Mesendoderm (in vitro differentiated cells): ENCODE data around the gene RNF2.

Source experiments
- DNase-seq: peaks from one replicate; pipeline ENCODE4 v3.0.0; 2013
- H2AK5ac ChIP-seq: 2 replicates; pipeline ENCODE4 v1.6.1; 2013; ENCODE audit warnings: low read length, inconsistent platforms
- H2BK120ac ChIP-seq: 2 replicates; pipeline ENCODE4 v1.6.1; 2013; ENCODE audit warnings: low read depth, mild to moderate bottlenecking, low read length, moderate library complexity, mixed read lengths
- H2BK15ac ChIP-seq: replicated peaks from 2 replicates; pipeline ENCODE4 v1.6.1; 2013; ENCODE audit warnings: low read depth, mild to moderate bottlenecking, moderate library complexity
- H2BK5ac ChIP-seq: 2 replicates; pipeline ENCODE4 v1.6.1; 2013; ENCODE audit warnings: low read length, inconsistent platforms
- H3K18ac ChIP-seq: 2 replicates; pipeline ENCODE4 v1.6.1; 2013; ENCODE audit warnings: mild to moderate bottlenecking, low read length, mixed read lengths
- H3K23ac ChIP-seq: one replicate; pipeline ENCODE4 v1.6.1; 2013; ENCODE audit warnings: low read length
- H3K27ac ChIP-seq: 2 replicates; pipeline ENCODE4 v1.5.1; 2013; ENCODE audit warnings: low read depth, mild to moderate bottlenecking, inconsistent platforms, low read length, moderate library complexity
- H3K27me3 ChIP-seq: 2 replicates; pipeline ENCODE4 v1.6.1; 2013; ENCODE audit warnings: low read length, control low read depth, mild to moderate bottlenecking, inconsistent platforms; ENCODE audit not compliant: insufficient read depth, poor library complexity
- H3K36me3 ChIP-seq: 2 replicates; pipeline ENCODE4 v1.6.1; 2013; ENCODE audit warnings: low read length, inconsistent platforms; ENCODE audit not compliant: control insufficient read depth, insufficient read depth
- H3K4ac ChIP-seq: one replicate; pipeline ENCODE4 v1.6.1; 2013; ENCODE audit warnings: low read depth, mild to moderate bottlenecking, low read length, moderate library complexity
- H3K4me1 ChIP-seq: 2 replicates; pipeline ENCODE4 v1.6.1; 2013; ENCODE audit warnings: low read depth, low read length, inconsistent platforms; ENCODE audit not compliant: control insufficient read depth
- H3K4me2 ChIP-seq: 2 replicates; pipeline ENCODE4 v1.6.1; 2013; ENCODE audit warnings: low read length
- H3K4me3 ChIP-seq: 2 replicates; pipeline ENCODE4 v1.5.1; 2013; ENCODE audit warnings: mild to moderate bottlenecking, low read length
- H3K56ac ChIP-seq: one replicate; pipeline ENCODE4 v1.6.1; 2013; ENCODE audit warnings: low read length
- H3K79me1 ChIP-seq: 2 replicates; pipeline ENCODE4 v1.6.1; 2013; ENCODE audit warnings: low read length, inconsistent platforms
- H3K79me2 ChIP-seq: 2 replicates; pipeline ENCODE4 v1.6.1; 2013; ENCODE audit warnings: mild to moderate bottlenecking, low read length; ENCODE audit not compliant: control insufficient read depth, insufficient read depth
- H3K9ac ChIP-seq: 2 replicates; pipeline ENCODE4 v1.6.1; 2013; ENCODE audit warnings: low read length, inconsistent platforms
- H4K5ac ChIP-seq: one replicate; pipeline ENCODE4 v1.6.1; 2013; ENCODE audit warnings: low read length
- H4K8ac ChIP-seq: one replicate; pipeline ENCODE4 v1.6.1; 2013; ENCODE audit warnings: low read depth, mild to moderate bottlenecking, control low read depth, low read length, moderate library complexity
- WGBS: extraction: QIAGEN DNeasy Blood & Tissue Kit; methylation state at CpG from one replicate; pipeline ENCODE4 v1.1.7; 2013; ENCODE audit warnings: low lambda C conversion rate, missing lambda C conversion rate; ENCODE audit not compliant: insufficient coverage; ENCODE audit errors: extremely low coverage; 5-methylcytosine and 5-hydroxymethylcytosine counted together

Gene RNF2

DNA sequence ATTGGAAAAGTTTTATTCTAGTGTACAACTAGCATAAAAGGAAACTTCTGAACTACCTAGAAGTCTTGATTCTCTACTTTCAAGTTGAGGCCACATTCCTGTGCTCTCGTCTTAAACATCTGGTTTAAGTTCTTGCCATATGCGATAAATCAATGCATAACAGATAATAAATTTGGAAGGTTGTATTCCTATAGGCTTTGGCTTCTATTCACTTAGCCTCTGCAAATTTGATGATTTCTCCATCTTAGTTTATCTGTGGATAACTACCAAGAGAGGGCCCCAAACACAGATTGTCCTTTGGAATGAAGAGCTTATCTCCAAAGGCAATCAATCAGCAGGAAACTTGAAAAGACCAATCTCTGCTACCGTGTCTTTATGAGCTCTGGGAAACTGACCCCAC lies 11.7 kb upstream of the RNF2 start:
- Histone ChIP-seq H4K8ac (no peak overlapping the region), H3K79me2 (no peaks in the 10 kb centered on the region), H4K5ac (no peak overlapping the region), H2AK5ac (no peak overlapping the region), H3K18ac (no peak overlapping the region), H3K27me3 (no peaks in the 10 kb centered on the region), H3K79me1 (no peaks in the 10 kb centered on the region), H2BK120ac (no peak overlapping the region), H3K27ac (no peak overlapping the region), H3K56ac (no peak overlapping the region), H2BK5ac (no peak overlapping the region), H2BK15ac (no peak overlapping the region), H3K4me2 (no peak overlapping the region), H3K36me3 (no peaks in the 10 kb centered on the region), H3K4ac (no peak overlapping the region), H3K4me3 (no peak overlapping the region), H3K4me1 (no peaks in the 10 kb centered on the region), H3K9ac (no peak overlapping the region), H3K23ac (no peak overlapping the region)
- WGBS, result no CpG with 5 or more reads among the region's 3 CpGs
- peak; percentile 31 for DNase-seq

DNA sequence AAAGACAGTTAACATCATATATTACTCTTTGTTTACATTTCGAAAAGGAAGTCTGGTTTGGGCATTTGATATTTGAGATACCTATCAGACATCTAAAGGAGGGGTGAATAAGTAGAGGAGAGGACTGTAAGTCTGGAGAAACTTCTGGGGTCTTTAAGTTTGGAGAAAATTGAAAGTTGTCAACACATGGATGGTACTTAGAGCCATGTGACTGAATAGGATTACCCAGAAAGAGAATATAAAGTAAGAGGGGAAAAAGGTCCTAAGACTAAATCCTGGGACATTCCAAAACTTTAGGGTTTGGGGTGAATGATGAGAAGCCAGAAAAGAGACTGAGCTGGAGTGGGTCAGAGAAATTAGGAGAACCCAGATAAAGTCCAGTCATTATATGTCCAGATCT lies 10.1 kb upstream of the RNF2 start:
- Histone ChIP-seq H3K79me1 (no peaks in the 10 kb centered on the region), H3K4me3 (no peak overlapping the region), H3K9ac (no peak overlapping the region), H3K36me3 (no peaks in the 10 kb centered on the region), H2BK15ac (no peak overlapping the region), H3K27me3 (no peaks in the 10 kb centered on the region), H3K23ac (no peak overlapping the region), H3K56ac (no peak overlapping the region), H2BK120ac (no peak overlapping the region), H3K79me2 (no peaks in the 10 kb centered on the region), H2AK5ac (no peak overlapping the region), H4K5ac (no peak overlapping the region), H3K4me1 (no peaks in the 10 kb centered on the region), H3K4me2 (no peak overlapping the region), H3K4ac (no peak overlapping the region), H4K8ac (no peak overlapping the region), H3K18ac (no peak overlapping the region), H3K27ac (no peak overlapping the region), H2BK5ac (no peak overlapping the region)
- DNase-seq, result no peak
- WGBS, result no CpG with 5 or more reads among the region's 1 CpG

DNA sequence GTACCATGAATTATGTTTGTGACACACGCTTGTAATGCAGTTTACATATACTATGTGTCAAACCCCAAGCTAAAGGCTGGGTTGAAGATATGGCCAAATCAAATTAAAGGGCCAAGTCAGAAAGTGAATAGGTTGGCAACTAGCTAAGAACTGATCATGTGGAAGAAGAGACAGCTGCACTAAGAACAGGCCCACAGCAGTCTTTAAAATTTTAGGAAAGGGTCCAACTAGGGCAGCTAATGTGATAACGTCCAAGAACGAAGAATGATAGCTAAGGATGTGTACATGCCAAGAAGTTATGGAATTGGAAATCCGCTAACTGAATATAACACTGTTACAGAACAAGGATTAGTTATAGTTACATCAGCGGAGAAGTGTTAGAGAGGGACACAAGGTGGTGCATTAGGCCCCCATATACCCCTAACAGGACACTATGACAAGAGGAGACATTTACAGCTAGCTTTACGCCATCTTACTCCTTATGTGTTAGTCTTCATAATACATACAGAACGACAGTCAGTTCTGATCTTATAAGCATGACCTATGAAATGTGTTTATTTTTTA lies 6.5 kb upstream of the RNF2 start:
- WGBS, result no CpG with 5 or more reads among the region's 7 CpGs
- Histone ChIP-seq H2AK5ac (no peak overlapping the region), H3K23ac (no peak overlapping the region), H3K79me1 (no peaks in the 10 kb centered on the region), H3K9ac (no peak overlapping the region), H3K36me3 (no peaks in the 10 kb centered on the region), H3K56ac (no peak overlapping the region), H2BK5ac (no peak overlapping the region), H2BK15ac (no peak overlapping the region), H4K5ac (no peak overlapping the region), H3K27ac (no peak overlapping the region), H3K4ac (no peak overlapping the region), H2BK120ac (no peak overlapping the region), H3K27me3 (no peaks in the 10 kb centered on the region), H3K79me2 (no peaks in the 10 kb centered on the region), H3K4me2 (no peak overlapping the region), H4K8ac (no peak overlapping the region), H3K18ac (no peak overlapping the region), H3K4me1 (no peaks in the 10 kb centered on the region), H3K4me3 (no peak overlapping the region)
- DNase-seq, result no peak

DNA sequence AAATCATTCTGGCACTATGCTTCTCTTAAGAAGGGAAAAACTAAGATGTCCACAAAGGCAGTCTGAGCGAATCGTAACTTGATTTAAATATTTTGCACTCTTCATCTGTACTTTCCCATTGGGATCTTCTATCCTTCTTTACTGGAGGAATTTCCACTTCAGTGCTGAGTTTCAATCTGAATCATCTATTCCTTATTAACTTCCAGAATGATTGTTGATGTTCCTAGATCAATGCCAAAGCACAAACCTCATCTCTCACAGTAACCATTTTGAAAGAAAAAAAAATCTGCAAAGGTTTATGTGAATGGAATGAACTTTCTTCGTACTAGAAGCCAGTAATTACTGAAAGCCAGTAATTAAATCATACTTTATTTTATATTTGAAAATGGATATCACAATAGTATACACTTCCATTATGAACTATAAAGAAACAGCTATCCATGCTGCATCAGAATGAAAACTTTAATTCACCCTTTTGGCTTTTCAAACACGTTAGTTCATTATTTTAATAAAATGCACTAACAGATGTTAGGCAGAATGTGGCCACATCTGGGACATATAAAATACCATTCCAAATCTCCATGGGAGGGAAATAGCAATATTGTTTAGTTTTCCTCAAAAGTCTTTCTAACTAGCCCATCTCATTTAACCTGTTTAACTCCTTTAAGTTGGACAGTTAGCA lies 5.5 kb upstream of the RNF2 start:
- no peak overlapping the region for H2BK120ac ChIP-seq
- H3K4me3 ChIP-seq, result no peak overlapping the region

DNA sequence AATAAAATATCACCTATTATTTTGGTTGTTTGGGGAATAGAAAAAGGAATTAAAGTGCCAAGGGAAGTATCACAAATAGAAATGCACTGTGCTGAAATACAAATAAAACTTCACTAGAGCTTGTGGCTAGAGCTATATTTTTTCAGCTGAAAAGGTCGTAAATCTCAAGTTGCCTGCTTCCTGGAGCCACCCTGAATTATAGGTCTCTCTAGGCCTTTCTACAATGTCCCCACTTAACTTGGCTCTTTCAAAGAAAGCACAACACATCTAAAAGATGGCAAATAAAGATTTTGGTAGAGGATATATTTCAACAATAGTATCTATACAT lies 5.0 kb upstream of the RNF2 start:
- Histone ChIP-seq H3K18ac (no peak overlapping the region), H3K36me3 (no peaks in the 10 kb centered on the region), H3K79me2 (no peaks in the 10 kb centered on the region), H3K23ac (no peak overlapping the region), H2AK5ac (no peak overlapping the region), H2BK5ac (no peak overlapping the region), H4K5ac (no peak overlapping the region), H3K9ac (no peak overlapping the region), H3K56ac (no peak overlapping the region), H3K4me3 (no peak overlapping the region), H3K27ac (no peak overlapping the region), H4K8ac (no peak overlapping the region), H2BK15ac (no peak overlapping the region), H3K27me3 (no peaks in the 10 kb centered on the region), H3K4ac (no peak overlapping the region), H2BK120ac (no peak overlapping the region), H3K79me1 (no peaks in the 10 kb centered on the region), H3K4me2 (no peak overlapping the region), H3K4me1 (no peaks in the 10 kb centered on the region)
- no peak for DNase-seq
- no CpG with 5 or more reads among the region's 1 CpG for WGBS

More for the DNA sequence above, 5.5 kb upstream of the RNF2 start:
- Histone ChIP-seq H3K23ac (no peak overlapping the region), H3K27me3 (no peaks in the 10 kb centered on the region), H3K79me1 (no peaks in the 10 kb centered on the region), H3K4me1 (no peaks in the 10 kb centered on the region), H4K8ac (no peak overlapping the region), H3K4me2 (no peak overlapping the region), H3K36me3 (no peaks in the 10 kb centered on the region), H2BK15ac (no peak overlapping the region), H3K27ac (no peak overlapping the region), H3K18ac (no peak overlapping the region), H3K9ac (no peak overlapping the region), H4K5ac (no peak overlapping the region), H3K79me2 (no peaks in the 10 kb centered on the region), H2AK5ac (no peak overlapping the region), H2BK5ac (no peak overlapping the region), H3K56ac (no peak overlapping the region), H3K4ac (no peak overlapping the region)
- WGBS, result no CpG with 5 or more reads among the region's 4 CpGs
- no peak for DNase-seq

DNA sequence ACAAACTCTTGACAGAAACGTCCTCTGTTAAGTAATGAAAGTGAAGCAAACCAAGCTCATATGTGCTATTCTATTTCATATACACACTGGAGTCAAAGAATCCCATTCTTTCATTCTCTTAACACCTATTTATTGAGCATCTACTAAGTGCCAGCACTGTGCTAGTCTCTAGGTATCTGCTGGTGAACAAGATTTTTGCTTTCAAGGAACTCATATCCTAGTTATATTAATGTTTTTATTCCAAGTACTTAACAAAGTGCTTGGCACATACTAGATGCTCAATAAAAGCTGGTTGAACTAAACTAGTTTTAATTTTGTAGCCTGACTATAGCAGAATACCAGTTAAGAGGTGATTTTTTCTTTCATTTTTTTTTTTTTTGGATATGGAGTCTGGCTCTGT lies 3.6 kb upstream of the RNF2 start:
- WGBS, result no CpG with 5 or more reads among the region's 1 CpG
- H3K79me2 ChIP-seq, result peaks cover 6% of the 10 kb centered on the region
- H3K4me2 ChIP-seq, result no peak overlapping the region
- no peaks in the 10 kb centered on the region for H3K4me1 ChIP-seq
- no peak overlapping the region for H3K27ac ChIP-seq
- no peaks in the 10 kb centered on the region for H3K36me3 ChIP-seq
- H3K9ac ChIP-seq, result no peak overlapping the region
- H3K56ac ChIP-seq, result no peak overlapping the region
- no peak overlapping the region for H4K5ac ChIP-seq
- H4K8ac ChIP-seq, result no peak overlapping the region
- H2BK15ac ChIP-seq, result no peak overlapping the region
- no peak overlapping the region for H3K23ac ChIP-seq
- H2BK5ac ChIP-seq, result no peak overlapping the region
- H3K4ac ChIP-seq, result no peak overlapping the region
- H3K79me1 ChIP-seq, result no peaks in the 10 kb centered on the region
- no peak overlapping the region for H3K4me3 ChIP-seq
- H2AK5ac ChIP-seq, result no peak overlapping the region
- DNase-seq, result no peak
- H2BK120ac ChIP-seq, result no peak overlapping the region
- no peak overlapping the region for H3K18ac ChIP-seq
- no peaks in the 10 kb centered on the region for H3K27me3 ChIP-seq
